Astrocyte (in vitro differentiated cells and primary cell): Measurements from ENCODE around the gene EXD3. TPM values are rescaled to one million over a fixed set of nuclear protein-coding genes. Genes with fewer than 3 reads are reported as not detected.
A peak's percentile ranks its signal among the peaks of the same experiment; 100 is the strongest.

Experiments
- DNase-seq: peaks from one replicate; pipeline ENCODE4 v3.0.0-alpha.2; 2010; ENCODE audit warnings: low read depth
- FAIRE-seq: peaks from 2 replicates; lab custom pipeline; 2011; peaks lifted over from hg19 to GRCh38; lab: Jason Lieb, UNC
- H2AFZ ChIP-seq: 2 replicates; pipeline ENCODE4 v1.6.0; 2012; ENCODE audit warnings: low read depth, low read length, inconsistent platforms
- H3K27ac ChIP-seq: 2 replicates; pipeline ENCODE4 v1.5.1; 2011; ENCODE audit warnings: low read depth, low read length, inconsistent platforms
- H3K27me3 ChIP-seq: 2 replicates; pipeline ENCODE4 v1.6.0; 2011; ENCODE audit warnings: low read length, inconsistent platforms; ENCODE audit not compliant: insufficient read depth
- H3K36me3 ChIP-seq: 2 replicates; pipeline ENCODE4 v1.5.1; 2011; ENCODE audit warnings: low read length, inconsistent platforms; ENCODE audit not compliant: insufficient read depth
- H3K4me1 ChIP-seq: 2 replicates; pipeline ENCODE4 v1.5.1; 2011; ENCODE audit warnings: low read length, inconsistent platforms; ENCODE audit not compliant: insufficient read depth
- H3K4me2 ChIP-seq: 2 replicates; pipeline ENCODE4 v1.6.0; 2012; ENCODE audit warnings: low read length, inconsistent platforms
- H3K4me3 ChIP-seq: 2 replicates; pipeline ENCODE4 v1.5.1; 2011; ENCODE audit warnings: low read depth, mild to moderate bottlenecking, low read length, inconsistent platforms; ENCODE audit not compliant: insufficient read depth
- H3K79me2 ChIP-seq: 2 replicates; pipeline ENCODE4 v1.6.0; 2012; ENCODE audit warnings: mild to moderate bottlenecking, low read length, inconsistent platforms; ENCODE audit not compliant: insufficient read depth
- H3K9ac ChIP-seq: 2 replicates; pipeline ENCODE4 v1.6.0; 2012; ENCODE audit warnings: mild to moderate bottlenecking, low read length, inconsistent platforms
- H3K9me3 ChIP-seq: 2 replicates; pipeline ENCODE4 v1.5.1; 2012; ENCODE audit warnings: low read depth, mild to moderate bottlenecking, low read length, inconsistent platforms; ENCODE audit not compliant: insufficient read depth
- H4K20me1 ChIP-seq: 2 replicates; pipeline ENCODE4 v1.6.0; 2012; ENCODE audit warnings: low read length, inconsistent platforms; ENCODE audit not compliant: insufficient read depth
- H3K27ac Mint-ChIP-seq: one replicate; pipeline ENCODE4 v1.8.0; 2021; ENCODE audit warnings: mild to moderate bottlenecking, mixed read lengths; ENCODE audit not compliant: unreplicated experiment
- H3K27me3 Mint-ChIP-seq: one replicate; pipeline ENCODE4 v1.8.0; 2021; ENCODE audit warnings: low read depth, mixed read lengths; ENCODE audit not compliant: unreplicated experiment
- H3K36me3 Mint-ChIP-seq: one replicate; pipeline ENCODE4 v1.8.0; 2021; ENCODE audit warnings: low read depth, mixed read lengths; ENCODE audit not compliant: unreplicated experiment
- H3K4me1 Mint-ChIP-seq: one replicate; pipeline ENCODE4 v1.8.0; 2021; ENCODE audit warnings: low read depth, mixed read lengths; ENCODE audit not compliant: unreplicated experiment
- H3K4me3 Mint-ChIP-seq: one replicate; pipeline ENCODE4 v1.8.0; 2021; ENCODE audit warnings: mild to moderate bottlenecking, moderate library complexity, mixed read lengths; ENCODE audit not compliant: unreplicated experiment
- H3K9me3 Mint-ChIP-seq: one replicate; pipeline ENCODE4 v1.8.0; 2021; ENCODE audit warnings: mild to moderate bottlenecking, mixed read lengths; ENCODE audit not compliant: unreplicated experiment
- EZH2 ChIP-seq: IDR thresholded peaks from 2 replicates; pipeline ENCODE4 v1.6.1; 2012; ENCODE audit warnings: mild to moderate bottlenecking, low read length, inconsistent platforms; ENCODE audit not compliant: insufficient read depth
- total RNA-seq: library from RNA; stranded (reverse); gene quantifications from 2 replicates; pipeline ENCODE4 v1.2.1, GENCODE V29; 2021
- TF ChIP-seq, protein P1 (sequence below): IDR thresholded peaks from 2 replicates; pipeline ENCODE4 v1.5.1; 2011; ENCODE audit warnings: low read depth, mild to moderate bottlenecking, inconsistent platforms, low read length, moderate library complexity; ENCODE audit not compliant: insufficient read depth

The EXD3 gene
- total RNA-seq, 1 donor from 2014 or later, result 8.5 TPM

DNA sequence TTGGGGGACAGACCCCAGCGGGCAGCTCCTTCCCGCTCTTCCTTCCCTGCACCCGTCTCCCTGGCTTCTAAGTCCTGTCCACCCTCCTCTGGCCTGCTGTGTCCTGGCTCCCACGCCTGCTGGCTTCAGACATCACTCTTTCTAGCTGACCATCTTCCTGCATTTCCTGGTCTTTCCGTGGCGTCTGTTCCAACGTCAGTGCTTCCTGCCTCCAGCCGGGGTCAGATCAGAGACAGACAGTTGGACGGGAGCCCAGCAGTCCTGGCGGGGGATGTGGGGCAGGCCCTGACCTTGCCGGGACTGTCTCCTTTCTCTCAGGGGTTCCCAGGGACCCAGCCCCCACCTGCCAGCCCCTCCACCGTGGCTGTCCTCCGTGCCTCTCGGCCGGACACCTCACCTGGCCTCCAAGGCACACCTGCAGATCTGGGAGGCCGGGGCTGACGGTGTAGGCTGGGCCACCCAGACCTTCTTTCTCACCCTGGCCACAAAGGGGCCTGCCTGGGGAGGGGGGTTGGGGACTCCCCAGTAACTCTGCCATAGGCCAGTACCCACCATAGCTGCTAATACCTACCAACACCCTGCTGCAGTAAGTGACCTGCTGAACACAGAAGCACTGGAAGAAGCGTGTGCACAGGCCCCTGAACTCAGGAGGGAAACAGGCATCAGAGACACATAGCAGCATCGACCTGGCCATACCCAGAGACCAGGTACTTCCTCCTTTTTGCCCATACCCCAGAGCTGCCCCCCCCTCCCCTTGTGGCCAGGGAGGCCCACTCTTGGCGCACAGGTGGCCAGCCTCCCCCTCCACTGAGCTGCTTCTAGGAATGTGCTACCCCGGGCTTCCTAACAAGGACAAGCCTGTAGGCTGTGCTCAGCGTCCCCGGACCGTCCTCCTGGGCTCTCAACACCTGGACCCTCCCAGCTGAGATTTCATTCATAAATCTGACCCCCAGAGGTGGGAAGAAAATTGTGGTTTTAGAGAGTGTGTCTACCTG, 126.0 kb downstream of the EXD3 start:
- Mint-ChIP-seq H3K9me3 (no peaks in the 10 kb centered on the region), H3K27ac (no peak overlapping the region), H3K4me1 (peaks cover 8% of the 10 kb centered on the region), H3K36me3 (no peaks in the 10 kb centered on the region), H3K27me3 (peaks cover 11% of the 10 kb centered on the region), H3K4me3 (peak overlapping the region; percentile 84)
- peak overlapping the region; percentile 25 for H3K4me3 ChIP-seq
- peak overlapping the region; percentile 57 for H2AFZ ChIP-seq
- FAIRE-seq (no peak), DNase-seq (peak; percentile 33)
- H4K20me1 ChIP-seq, result peaks cover 3% of the 10 kb centered on the region
- H3K4me1 ChIP-seq, result peaks cover 38% of the 10 kb centered on the region
- TF ChIP-seq, protein P1, sequence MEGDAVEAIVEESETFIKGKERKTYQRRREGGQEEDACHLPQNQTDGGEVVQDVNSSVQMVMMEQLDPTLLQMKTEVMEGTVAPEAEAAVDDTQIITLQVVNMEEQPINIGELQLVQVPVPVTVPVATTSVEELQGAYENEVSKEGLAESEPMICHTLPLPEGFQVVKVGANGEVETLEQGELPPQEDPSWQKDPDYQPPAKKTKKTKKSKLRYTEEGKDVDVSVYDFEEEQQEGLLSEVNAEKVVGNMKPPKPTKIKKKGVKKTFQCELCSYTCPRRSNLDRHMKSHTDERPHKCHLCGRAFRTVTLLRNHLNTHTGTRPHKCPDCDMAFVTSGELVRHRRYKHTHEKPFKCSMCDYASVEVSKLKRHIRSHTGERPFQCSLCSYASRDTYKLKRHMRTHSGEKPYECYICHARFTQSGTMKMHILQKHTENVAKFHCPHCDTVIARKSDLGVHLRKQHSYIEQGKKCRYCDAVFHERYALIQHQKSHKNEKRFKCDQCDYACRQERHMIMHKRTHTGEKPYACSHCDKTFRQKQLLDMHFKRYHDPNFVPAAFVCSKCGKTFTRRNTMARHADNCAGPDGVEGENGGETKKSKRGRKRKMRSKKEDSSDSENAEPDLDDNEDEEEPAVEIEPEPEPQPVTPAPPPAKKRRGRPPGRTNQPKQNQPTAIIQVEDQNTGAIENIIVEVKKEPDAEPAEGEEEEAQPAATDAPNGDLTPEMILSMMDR, result no peak
- TF ChIP-seq EZH2, result no peak
- H3K79me2 ChIP-seq, result no peaks in the 10 kb centered on the region
- H3K9me3 ChIP-seq, result peaks cover 4% of the 10 kb centered on the region
- H3K9ac ChIP-seq, result peak overlapping the region; percentile 52
- peak overlapping the region; percentile 62 for H3K4me2 ChIP-seq
- no peak overlapping the region for H3K27ac ChIP-seq
- H3K27me3 ChIP-seq, result peaks cover 14% of the 10 kb centered on the region
- H3K36me3 ChIP-seq, result no peaks in the 10 kb centered on the region

DNA sequence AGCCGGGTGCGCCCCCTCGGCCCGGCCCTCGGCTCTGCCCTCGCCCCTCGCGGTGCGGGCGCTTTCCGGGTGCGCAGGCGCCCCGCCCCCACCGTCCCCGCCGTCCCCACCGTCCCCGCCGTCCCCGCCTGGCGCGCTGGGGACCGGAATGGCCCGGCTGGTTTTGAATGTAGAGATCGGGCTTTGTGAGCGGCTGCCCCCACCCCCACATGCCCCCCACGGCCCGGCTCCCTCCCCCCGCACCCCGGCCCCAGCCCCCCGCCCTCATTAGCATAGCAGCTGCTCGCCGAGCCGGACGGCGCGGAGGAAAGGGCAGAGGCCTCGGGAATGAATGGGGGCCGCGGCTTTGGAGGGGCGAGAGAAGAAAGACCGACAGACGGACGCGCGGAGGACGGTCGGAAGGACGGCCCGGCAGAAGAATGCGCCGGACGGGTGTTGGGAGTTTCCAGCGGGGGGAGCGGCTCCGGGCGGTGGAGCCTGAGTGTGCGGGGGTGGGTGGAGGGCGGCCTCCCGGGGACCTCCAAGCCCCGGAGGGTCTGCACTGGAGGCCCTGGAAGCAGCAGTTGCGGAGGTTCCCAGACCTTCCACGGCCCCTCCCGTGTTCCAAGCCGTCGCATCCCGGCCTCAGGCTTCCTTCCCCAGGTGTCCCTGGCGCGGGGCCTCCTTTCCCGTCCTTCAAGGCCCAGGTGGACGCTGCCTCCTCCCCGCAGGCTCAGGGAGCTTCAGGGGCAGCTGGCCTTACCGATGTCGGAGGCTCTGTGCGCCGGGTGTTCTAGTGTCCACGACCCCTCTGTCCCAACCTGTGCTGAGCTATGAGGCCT, 126.9 kb downstream of the EXD3 start:
- no peaks in the 10 kb centered on the region for H3K36me3 ChIP-seq
- no peaks in the 10 kb centered on the region for H3K79me2 ChIP-seq
- H3K27me3 Mint-ChIP-seq, result peaks cover 11% of the 10 kb centered on the region
- DNase-seq (no peak), FAIRE-seq (no peak)
- no peaks in the 10 kb centered on the region for H3K9me3 Mint-ChIP-seq
- H3K4me1 Mint-ChIP-seq, result peaks cover 8% of the 10 kb centered on the region
- peak overlapping the region; percentile 84 for H3K4me3 Mint-ChIP-seq
- H3K27me3 ChIP-seq, result peaks cover 14% of the 10 kb centered on the region
- peak; percentile 58 for TF ChIP-seq EZH2
- TF ChIP-seq, protein P1, result no peak
- H4K20me1 ChIP-seq, result peaks cover 3% of the 10 kb centered on the region
- no peaks in the 10 kb centered on the region for H3K36me3 Mint-ChIP-seq
- peaks cover 4% of the 10 kb centered on the region for H3K9me3 ChIP-seq
- peaks cover 35% of the 10 kb centered on the region for H3K4me1 ChIP-seq
- H3K9ac ChIP-seq, result peak overlapping the region; percentile 52
- peak overlapping the region; percentile 25 for H3K4me3 ChIP-seq
- no peak overlapping the region for H3K27ac ChIP-seq
- H3K4me2 ChIP-seq, result peak overlapping the region; percentile 70
- no peak overlapping the region for H3K27ac Mint-ChIP-seq
- peak overlapping the region; percentile 57 for H2AFZ ChIP-seq
